HG02884 (cell line): ENCODE results near the gene CCL15.
"Not testable (repeated sequence)": the region's sequence is repeated elsewhere in the genome, so short reads cannot be mapped to it uniquely, and the experiment has no call there.

Experiments
- ATAC-seq: cut with Tn5 transposase; IDR thresholded peaks from one replicate; pipeline ENCODE4 v1.9.1; 2021; ENCODE audit warnings: mild to moderate bottlenecking, moderate library complexity; ENCODE audit not compliant: unreplicated experiment

Gene CCL15

DNA sequence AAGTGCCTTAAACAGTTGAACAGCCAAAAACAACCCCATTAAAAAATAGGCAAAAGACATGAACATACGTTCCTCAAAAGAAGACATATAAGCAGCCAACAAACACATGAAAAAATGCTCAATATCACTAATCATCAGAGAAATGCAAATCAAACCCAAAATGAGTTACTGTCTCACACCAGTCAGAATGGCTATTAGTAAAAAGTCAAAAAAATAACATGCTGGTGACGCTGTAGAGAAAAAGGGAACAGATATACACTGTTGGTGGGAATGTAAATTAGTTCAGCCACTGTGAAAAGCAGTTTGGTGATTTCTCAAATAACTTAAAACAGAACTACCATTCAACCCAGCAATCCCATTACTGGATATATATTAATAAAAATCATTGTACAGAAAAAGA is 6.0 kb downstream of the CCL15 start:
- ATAC-seq = not testable (repeated sequence)

DNA sequence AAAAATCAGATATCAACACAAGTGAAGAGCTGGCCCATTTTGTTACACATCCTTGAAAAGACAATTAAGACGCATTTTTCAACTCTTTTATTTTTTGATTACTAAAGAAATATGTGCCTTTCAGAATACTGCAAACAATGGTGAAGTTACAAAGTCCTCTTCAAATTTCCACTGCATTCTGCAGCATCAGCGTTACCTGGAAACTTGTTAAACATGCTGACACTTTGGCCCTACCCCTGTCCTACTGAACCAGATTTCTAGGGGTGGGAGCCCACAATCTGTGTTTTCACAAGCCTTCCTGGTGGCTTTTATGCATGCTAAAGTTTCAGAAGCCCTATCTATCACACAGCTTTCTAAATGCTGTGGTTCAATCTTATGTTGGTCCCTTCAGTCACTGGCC is 10.3 kb downstream of the CCL15 start:
- ATAC-seq = no peak

DNA sequence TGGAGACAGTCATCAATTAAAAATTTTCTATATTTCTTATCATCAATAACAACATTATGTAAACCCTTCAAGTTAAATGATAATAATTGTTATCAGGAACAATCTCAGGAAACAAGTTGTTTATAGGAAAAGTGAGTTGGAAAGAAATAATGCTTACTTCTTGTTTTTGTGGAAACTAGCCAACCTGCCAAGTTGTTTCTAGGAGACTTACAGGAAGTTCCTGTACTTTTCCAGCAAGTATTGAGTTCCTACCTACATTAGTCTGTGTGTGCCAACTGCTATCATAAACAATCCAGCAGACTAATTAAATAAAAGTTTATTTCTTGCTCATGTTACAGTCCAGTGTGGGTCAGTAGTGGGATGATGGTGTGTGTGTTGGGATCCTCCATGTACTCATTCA is 13.2 kb downstream of the CCL15 start:
- ATAC-seq = no peak

DNA sequence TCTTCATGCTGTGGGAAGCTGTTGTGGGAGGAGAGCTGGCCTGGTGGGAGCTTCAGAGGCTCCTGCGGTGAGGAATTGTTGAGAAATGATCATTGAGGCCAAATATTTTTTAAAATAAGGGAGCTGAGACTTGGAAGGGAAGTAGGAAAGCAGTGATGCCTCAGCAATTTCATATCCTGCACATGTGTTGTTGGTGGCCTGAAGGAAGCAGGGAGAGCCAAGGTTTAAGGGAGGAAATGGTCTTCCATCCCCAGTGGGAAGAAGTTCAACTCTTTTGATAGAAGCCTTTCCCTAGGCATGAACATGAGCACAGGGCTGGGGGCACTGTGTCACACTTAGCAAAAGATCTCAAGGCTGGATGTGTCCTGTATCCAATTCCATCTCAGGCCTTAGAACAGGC is 14.7 kb downstream of the CCL15 start, which contains the start of gene CCL14:
TSS of gene CCL14 (minus strand) at position 87 of the 400 bp plus-strand sequence. CDS start at position 7, 80 bp downstream.
- no peak for ATAC-seq

DNA sequence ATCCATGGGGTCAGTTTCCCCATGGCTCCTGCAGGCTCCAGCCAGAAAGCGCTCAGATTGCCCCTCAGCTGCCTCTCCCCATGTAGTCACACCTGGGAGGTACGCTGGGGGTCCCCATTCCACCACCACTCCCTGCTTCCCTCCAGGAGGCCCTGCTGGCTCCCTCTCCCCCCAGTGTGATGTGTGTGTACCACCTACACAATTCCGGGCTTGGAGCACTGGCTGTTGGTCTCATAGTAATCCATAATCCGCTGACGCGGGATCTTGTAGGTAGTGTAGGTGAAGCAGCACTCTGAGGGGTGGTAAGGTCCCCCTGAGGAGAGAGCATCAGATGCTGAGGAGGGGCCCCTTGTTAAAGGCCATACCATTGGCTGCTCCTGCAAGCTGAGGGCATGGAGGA is 17.2 kb downstream of the CCL15 start:
- ATAC-seq = no peak

DNA sequence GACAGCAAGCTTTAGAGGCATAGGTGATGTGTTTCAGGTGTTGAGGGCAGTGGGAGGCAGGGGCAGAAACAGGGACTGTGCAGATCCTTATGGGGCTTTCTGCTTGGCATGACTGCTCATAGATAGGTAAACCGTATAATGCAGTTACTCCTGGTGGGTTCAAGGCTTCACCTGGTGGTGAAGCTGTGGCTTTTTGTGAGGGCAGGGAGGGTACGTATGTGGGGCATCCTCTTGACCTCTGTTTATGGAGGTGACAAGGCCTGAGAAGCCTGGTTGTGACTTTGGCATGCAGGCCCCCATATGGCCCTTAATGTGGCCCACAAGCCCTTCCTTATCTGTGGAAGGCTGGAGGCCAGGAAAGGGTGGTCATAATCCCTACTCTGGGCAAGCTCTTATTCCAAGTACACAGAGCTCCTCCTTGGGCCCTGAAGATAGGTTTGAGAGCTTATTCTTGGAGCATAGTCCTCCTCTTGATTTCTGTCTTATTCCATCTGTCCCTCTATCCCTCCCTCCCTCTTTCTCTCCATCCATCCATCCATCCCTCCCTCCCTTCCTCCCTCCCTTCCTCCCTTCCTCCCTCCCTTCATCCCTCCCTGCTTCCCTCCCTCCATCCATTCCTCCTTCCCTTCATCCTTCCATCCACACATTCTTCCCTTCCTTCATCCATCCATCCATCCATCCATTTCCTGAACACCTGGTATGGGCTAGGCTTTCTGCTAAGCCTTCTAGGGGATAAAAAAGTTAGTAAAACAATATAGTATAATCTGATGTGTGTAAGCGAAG is 18.8 kb downstream of the CCL15 start:
- ATAC-seq = no peak

DNA sequence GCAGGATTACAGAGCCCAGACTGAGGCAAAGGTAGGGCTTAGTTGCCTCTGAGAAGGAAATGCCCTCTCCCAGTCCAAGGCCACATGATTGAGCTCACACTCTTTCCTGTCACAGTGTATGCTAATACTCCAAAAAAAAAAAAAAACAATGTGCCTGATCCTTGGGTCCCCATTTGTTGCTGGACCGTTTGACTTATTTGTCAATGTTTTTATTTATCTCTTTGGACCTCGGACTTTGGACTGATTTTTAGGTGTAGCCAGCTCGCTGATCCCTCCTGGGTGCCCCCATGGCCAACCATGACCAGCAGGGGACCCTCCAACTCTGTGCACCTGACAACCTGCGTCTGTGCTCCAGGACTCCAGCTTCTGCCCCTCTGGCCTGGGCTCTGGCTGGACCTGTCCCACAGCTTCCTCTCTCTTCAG is 19.4 kb downstream of the CCL15 start:
- no peak for ATAC-seq

DNA sequence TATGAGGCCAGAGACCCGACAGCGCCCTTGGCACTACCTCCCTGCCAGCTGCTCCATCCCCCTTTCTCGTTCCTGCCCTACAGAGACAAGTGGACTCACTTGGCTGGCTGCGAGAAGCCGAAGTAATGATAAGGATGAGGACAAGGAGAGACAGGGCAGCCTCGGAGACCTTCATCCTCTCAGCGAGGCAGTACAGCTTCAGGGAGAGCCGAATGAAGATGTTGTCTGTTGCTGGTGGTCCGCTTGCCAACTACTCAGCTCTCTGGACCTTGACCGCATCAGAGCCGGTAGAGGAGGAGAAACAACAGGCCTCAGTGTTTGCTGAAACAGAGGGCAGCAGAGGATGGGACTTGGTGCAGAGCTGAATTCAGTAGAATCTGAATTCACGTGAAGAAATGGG is 20.1 kb downstream of the CCL15 start, which contains the start of gene CCL16:
TSS of gene CCL16 (minus strand) at position 252 of the 400 bp plus-strand sequence. CDS start at position 175, 77 bp downstream.
- ATAC-seq = no peak

DNA sequence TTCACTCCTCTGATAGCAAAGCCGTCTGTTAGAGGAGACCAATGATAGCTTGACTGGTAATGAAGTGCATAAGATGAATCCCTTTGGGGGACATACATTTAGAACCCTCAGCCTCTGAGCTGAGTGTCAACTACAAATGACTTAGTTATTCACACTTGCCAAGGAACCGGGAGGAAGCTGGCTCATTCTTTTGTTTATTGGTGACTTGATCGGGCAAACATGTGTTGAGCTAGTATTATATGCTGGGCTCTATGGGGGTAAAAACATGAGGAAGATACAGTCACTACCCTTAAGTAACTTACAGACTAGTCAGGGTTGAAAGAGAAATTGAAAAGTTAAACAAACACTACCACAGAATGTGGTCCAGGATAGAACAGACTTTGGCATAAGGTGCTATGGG is 23.0 kb downstream of the CCL15 start:
- no peak for ATAC-seq

DNA sequence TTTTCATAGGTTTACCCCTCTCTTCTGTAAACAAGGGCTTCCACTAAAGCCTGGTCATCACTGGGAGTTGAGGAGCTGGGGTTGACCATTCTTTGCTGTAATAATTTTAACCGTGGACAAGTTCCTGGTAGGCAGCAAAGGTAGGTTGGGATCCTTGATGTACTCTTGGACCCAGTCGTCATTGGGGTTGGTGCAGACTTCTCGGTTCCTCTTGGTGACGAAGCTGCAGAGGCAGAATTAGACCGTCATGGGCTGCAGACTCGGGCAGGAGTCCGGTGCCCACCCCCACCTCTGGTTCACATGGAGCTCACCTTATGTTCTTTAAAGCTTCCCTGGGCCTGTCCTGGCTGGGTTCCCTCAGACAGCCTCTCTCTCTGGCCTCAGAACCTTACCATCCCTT is 23.8 kb downstream of the CCL15 start:
- no peak for ATAC-seq

DNA sequence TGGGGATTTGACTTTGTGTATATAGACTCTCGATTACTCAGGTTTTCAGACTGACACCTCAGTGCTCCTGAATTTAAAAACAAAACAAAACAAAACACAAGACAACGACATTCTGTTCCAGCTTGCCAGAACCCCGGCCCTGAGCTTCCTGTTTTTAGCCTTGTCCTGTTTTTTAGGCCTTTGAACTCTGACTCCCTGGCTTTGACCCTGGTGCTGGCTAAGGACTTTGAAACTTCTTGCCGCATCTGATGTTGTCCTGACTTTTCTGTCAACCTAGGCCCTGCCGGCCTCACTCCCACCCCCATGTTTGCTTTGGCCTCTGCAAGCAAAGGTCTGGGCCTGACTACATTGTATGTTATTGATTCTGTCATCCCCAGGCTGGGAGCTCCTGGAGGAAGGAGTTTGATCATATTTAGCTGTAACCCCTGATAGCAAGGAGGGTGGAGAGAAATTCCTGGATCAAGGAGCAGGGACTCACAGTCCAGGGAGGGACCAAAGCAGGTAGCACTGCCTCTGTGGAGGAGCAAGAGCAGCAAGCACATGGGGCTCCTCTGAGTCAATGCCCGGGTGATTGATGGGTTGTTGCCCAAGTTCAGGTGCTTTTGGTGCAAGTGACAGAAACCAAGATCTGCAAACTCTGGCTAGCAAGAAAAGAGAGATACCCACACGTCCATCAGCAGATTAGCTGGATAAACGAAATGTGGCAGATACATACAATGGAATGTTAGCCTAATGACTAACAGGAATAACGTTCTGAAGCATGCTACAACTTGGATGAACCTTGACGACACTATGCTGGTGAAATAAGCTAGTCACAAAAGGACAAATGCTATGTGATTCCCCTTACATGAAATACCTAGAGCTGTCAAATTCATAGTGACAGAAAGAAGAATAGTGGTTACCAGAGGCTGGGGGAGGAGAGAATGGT is 27.8 kb downstream of the CCL15 start:
- no peak for ATAC-seq

DNA sequence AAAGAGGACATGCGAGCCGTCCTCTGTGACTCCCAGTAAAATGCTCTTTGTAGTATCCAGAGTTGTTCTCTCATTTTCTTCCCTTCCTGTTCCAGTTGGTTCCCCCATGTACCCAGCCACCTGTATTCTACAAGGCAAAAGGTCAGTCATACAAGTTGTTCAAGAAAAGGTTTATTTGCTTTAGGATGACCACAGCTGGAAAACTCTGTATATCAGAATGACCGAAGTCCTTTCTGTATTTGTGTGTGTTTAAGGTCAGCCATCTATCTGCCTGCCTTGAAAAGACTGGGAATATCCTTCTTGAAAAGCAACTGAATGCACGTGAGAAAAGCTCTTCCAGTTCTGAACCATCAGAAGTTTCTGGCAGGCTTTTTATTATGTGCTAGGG is 28.4 kb downstream of the CCL15 start:
- no peak for ATAC-seq

DNA sequence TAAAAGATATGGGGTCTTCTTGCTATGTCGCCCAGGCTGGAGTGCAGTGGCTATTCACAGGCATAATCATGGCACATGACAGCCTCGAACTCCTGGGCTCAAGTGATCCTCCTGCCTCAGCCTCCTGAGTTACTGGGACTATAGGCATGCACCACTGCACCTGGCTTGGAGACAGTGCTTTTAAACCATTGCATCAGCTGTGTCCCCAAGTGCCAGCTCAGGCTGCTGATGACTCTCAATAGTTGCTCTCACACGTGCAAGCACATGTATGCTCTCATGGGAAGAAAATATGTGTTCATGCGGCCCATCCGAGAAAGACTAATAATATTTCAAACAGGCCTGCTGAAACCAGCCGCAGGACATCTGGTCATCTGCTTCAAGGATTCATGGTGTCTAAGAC is 28.8 kb downstream of the CCL15 start:
- ATAC-seq = no peak

DNA sequence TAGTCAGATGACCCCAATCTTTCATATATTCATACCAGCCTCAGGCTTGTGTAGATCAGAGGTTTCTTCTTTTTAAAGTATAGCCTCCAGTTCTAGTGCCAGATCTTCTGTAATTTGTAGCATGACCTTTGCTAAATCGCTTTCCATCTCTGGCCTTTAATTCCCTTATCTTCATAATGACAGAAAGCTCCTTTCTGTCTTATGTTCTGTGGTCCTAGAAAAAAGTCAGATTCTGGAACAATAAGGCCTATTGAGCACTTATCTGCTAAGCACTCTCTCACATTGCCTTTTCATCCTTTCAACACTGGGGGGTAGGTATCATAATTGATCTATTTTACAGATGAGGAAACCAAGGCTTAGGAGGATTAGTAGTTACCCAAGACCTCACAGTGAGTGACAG is 29.3 kb downstream of the CCL15 start:
- no peak for ATAC-seq

DNA sequence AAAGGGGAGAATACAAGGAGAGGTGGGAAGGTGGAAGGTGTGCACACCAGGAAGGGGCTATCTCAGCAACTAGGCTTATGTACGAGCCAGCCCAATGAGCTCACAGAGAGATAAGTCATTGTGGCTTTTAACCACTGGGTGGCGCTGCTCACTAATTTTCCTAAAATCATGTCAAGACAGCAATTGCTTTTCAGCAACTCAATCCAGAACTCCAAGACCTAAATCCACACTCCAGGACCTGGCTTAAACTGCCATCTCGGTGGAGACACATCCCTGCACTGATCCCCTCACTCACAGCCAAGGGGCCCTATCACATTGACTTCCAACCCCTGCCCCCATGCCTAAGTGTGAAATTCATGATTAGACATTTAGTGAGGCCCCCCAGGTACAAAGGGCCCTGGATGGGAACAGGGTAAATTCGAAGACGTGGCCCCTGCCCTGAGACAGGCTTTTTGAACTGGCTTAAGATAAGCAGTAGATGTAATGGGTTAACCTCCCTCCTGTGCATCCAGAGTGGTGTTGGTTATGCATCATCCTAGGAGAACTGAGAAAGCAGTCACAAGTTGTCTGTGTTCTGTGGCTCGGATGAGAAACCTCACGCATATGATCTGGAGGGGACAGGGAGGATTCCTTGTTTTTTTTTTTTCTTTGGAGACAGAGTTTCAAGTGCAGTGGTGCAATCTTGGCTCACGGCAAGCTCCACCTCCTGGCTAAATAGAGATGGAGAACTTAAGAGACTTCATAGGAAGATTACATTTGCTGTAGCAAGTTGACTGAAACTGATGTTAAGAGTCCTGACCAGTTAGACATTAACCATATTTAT is 31.6 kb downstream of the CCL15 start:
- ATAC-seq = no peak

DNA sequence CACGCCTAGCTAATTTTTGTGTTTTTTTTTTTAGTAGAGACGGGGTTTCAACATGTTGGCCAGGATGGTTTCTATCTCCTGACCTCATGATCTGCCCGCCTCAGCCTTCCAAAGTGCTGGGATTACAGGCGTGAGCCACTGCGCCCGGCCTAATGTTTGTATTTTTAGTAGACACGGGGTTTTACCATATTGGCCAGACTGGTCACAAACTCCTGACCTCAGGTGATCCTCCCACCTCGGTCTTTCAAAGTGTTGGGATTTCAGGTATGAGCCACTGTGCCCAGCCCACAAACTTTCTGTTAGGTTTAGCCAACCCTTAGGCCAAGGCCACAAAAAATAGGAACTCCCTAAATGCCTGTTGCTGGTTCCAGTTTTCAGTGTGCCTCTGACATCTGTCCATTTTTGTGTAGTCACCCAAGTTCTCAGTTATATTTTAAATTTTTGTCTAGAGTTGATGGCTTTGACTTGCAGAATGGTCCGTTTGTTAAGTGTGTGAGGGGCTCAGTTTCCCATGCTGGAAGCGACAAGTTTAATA is 32.8 kb downstream of the CCL15 start:
- no peak for ATAC-seq

DNA sequence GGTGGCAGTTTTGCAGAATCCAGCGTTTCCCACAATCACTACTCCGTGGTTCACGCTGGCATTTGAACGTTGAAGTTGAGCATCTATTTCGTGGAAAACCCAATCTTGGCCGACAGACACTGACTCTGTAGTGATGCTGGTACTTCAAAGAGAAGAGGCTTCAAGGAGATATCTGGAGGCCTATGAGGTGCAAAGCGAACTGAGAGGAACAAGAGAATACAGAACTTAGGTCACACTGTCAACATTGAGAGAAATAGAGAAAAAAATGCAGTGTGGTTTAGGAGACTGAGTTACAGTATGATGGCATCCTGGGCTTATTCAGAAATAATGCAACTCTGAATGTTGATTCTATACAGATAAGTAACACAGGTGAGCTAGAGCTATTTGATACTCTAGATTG is 36.1 kb downstream of the CCL15 start:
- ATAC-seq = no peak

DNA sequence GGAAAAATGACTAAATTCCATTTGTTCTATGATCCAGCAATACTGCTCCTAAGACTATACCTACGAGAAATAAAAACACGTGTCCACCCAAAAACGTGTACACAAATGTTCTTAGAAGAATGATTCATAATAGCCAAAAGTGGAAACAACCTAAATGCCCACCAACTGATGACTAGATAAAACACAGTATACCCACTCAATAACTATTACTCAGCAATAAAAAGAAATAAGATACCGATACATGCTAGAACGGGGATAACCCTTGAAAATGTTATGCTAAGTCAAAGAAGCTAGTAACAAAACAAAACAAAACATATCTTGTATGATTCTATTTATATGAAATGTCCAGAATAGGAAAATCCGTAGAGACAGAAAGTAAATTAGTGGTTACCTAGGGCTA is 37.7 kb downstream of the CCL15 start:
- ATAC-seq = no peak

DNA sequence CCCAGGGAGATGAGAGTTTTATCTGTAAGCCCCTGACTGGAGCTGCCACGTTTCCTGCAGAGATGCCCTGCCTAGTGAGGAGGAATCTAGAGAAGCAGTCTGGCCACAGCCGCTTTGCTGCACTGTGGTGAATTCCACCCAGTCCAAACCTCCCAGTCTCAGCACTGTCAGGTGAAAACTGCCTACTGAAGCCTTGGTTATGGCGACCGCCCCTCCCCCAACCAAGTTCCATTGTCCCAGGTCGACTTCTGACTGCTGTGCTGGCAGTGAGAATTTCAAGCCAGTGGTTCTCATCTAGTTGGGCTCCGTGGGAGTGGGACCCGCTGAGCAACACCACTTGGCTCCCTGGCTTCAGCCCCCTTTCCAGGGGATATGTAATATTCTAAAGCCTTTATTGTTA is 47.6 kb downstream of the CCL15 start:
- ATAC-seq = no peak

DNA sequence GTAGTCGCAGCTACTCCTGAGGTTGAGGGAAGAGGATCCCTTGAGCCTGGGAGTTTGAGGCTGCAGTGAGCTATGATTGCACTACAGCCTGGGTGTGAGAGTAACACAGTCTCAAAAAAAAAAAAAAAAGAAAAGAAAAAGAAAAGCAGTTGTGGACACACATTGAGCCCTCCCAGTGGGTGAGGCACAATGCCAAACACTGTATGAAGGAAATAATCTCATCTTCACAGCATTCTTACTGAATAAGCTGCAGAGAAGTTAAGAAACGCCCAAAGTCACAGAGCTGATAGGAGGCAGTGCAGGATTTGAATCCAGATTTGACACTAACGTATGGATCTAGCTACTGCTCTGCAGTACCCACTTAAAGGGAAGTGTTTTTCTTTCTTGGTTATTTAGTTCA is 52.0 kb downstream of the CCL15 start:
- no peak for ATAC-seq

DNA sequence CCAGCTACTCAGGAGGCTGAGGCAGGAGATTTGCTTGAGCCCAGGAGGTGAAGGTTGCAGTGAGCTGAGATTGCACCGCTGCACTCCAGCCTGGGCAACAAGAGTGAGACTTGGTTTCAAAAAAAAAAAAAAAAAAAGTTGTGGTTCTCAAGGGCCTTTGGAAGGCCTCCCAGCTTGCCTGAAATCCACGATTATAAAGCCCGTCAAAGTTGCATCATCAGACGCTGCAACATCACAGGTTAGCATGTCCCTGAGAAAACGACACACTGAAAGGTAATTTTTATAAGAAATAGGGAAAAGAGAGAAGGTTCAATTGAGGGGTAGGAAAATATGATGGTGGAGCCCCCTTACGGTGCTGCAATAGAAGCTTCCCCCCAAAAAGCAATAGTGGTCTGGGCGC is 53.3 kb downstream of the CCL15 start:
- ATAC-seq = no peak
